DOHH2 (cell line): ENCODE results near the gene SLC17A1.

Experiments
- H3F3A ChIP-seq: fragments of 200-600 bp; sonication (generic), shearing (Covaris generic); 2 replicates; pipeline ENCODE4 v1.6.0; 2016; ENCODE audit warnings: antibody characterized with exemption, mild to moderate bottlenecking; ENCODE audit not compliant: control insufficient read depth, insufficient read depth
- H3K27ac ChIP-seq: fragments of 200-600 bp; sonication (generic); 2 replicates; pipeline ENCODE4 v1.5.1; 2014; ENCODE audit warnings: low read depth, mild to moderate bottlenecking, low read length, moderate library complexity
- H3K27me3 ChIP-seq: fragments of 200-600 bp; sonication (generic); 2 replicates; pipeline ENCODE4 v1.6.1; 2014; ENCODE audit warnings: mild to moderate bottlenecking, low read length, mixed read lengths; ENCODE audit not compliant: control insufficient read depth
- H3K36me3 ChIP-seq: fragments of 200-600 bp; sonication (generic); 2 replicates; pipeline ENCODE4 v1.6.1; 2014; ENCODE audit warnings: mild to moderate bottlenecking, low read length, moderate library complexity, mixed read lengths; ENCODE audit not compliant: control insufficient read depth
- H3K4me1 ChIP-seq: fragments of 200-600 bp; sonication (generic); 2 replicates; pipeline ENCODE4 v1.6.1; 2014; ENCODE audit warnings: mild to moderate bottlenecking, low read length, mixed read lengths; ENCODE audit not compliant: control insufficient read depth
- H3K4me2 ChIP-seq: fragments of 200-600 bp; sonication (generic); 2 replicates; pipeline ENCODE4 v1.6.0; 2014; ENCODE audit warnings: mild to moderate bottlenecking, low read length, moderate library complexity
- H3K4me3 ChIP-seq: fragments of 200-600 bp; sonication (generic); 2 replicates; pipeline ENCODE4 v1.5.1; 2014; ENCODE audit warnings: mild to moderate bottlenecking, low read length, mixed read lengths
- H3K79me2 ChIP-seq: fragments of 200-600 bp; sonication (generic); 2 replicates; pipeline ENCODE4 v1.6.1; 2014; ENCODE audit warnings: mild to moderate bottlenecking, low read length, mixed read lengths; ENCODE audit not compliant: control insufficient read depth
- H3K9me2 ChIP-seq: fragments of 200-600 bp; sonication (generic); replicated peaks from 2 replicates; pipeline ENCODE4 v1.6.1; 2014; ENCODE audit warnings: mild to moderate bottlenecking, low read length, mixed read lengths; ENCODE audit not compliant: control insufficient read depth
- H3K9me3 ChIP-seq: fragments of 200-600 bp; sonication (generic); 2 replicates; pipeline ENCODE4 v1.6.1; 2014; ENCODE audit warnings: antibody characterized with exemption, low read length, mixed read lengths; ENCODE audit not compliant: control insufficient read depth, insufficient read depth
- H4K20me1 ChIP-seq: fragments of 200-600 bp; sonication (generic); 2 replicates; pipeline ENCODE4 v1.6.0; 2014; ENCODE audit warnings: low read depth, mild to moderate bottlenecking, antibody characterized with exemption, low read length, moderate library complexity; ENCODE audit not compliant: control insufficient read depth, insufficient read depth
- EZH2phosphoT487 ChIP-seq: fragments of 200-600 bp; sonication (generic); IDR thresholded peaks from 2 replicates; pipeline ENCODE4 v1.6.1; 2017; ENCODE audit warnings: borderline replicate concordance, mild to moderate bottlenecking, antibody characterized with exemption, low read length, moderate library complexity, mixed read lengths
- TF ChIP-seq, protein P1 (sequence below): fragments of 200-600 bp; sonication (generic); IDR thresholded peaks from one replicate; pipeline ENCODE4 v1.5.1; 2014; ENCODE audit warnings: antibody characterized with exemption, mild to moderate bottlenecking, low read depth, low read length; ENCODE audit not compliant: poor library complexity, severe bottlenecking

SLC17A1 gene

DNA sequence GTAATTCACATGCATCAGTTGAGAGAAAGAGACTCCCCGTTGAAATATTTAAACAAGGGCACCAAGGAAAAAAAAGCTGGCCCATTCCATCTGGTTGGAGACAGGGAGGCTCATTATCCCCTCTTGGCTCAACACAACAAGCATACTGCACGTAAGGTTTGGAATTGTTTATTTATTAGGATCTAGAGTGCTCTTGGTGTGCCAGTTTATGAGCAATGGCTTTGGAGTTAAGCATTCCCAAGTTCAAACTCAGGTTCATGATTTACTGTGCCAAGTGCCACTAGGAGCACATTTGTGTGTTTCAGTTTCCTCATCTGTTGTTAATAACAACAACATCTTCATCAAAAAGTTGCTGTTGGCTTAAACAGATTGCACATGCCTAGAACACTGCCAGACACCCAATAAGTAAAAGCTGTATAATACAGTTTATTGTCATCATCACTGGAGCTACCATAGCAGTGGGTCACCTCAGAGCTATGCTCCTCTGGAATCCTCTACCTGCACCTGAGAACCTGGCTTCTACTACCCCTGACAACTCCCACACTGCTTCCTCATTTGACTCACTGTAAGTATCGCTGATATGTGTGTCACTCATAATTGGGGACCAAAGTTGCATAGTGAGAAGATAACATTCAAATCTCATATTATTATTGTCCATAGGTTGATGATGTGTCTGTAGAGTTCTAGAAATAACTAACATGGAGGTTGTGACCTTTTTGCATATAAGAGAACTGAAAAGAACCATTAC, 36.8 kb upstream of the SLC17A1 start:
- H3F3A ChIP-seq = no peaks in the 10 kb centered on the region
- no peak overlapping the region for H3K27ac ChIP-seq
- no peaks in the 10 kb centered on the region for H4K20me1 ChIP-seq
- no peaks in the 10 kb centered on the region for H3K9me3 ChIP-seq
- no peak overlapping the region for H3K4me3 ChIP-seq
- H3K4me2 ChIP-seq = no peak overlapping the region
- no peaks in the 10 kb centered on the region for H3K79me2 ChIP-seq
- H3K9me2 ChIP-seq = no peaks in the 10 kb centered on the region
- H3K4me1 ChIP-seq = no peaks in the 10 kb centered on the region
- no peaks in the 10 kb centered on the region for H3K36me3 ChIP-seq
- TF ChIP-seq, protein P1, sequence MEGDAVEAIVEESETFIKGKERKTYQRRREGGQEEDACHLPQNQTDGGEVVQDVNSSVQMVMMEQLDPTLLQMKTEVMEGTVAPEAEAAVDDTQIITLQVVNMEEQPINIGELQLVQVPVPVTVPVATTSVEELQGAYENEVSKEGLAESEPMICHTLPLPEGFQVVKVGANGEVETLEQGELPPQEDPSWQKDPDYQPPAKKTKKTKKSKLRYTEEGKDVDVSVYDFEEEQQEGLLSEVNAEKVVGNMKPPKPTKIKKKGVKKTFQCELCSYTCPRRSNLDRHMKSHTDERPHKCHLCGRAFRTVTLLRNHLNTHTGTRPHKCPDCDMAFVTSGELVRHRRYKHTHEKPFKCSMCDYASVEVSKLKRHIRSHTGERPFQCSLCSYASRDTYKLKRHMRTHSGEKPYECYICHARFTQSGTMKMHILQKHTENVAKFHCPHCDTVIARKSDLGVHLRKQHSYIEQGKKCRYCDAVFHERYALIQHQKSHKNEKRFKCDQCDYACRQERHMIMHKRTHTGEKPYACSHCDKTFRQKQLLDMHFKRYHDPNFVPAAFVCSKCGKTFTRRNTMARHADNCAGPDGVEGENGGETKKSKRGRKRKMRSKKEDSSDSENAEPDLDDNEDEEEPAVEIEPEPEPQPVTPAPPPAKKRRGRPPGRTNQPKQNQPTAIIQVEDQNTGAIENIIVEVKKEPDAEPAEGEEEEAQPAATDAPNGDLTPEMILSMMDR = no peak
- TF ChIP-seq EZH2phosphoT487 = no peak
- H3K27me3 ChIP-seq = peaks cover 4% of the 10 kb centered on the region

GRCh38 chr6:25866011-25866410, 34.2 kb upstream of the SLC17A1 start:
- no peak overlapping the region for H3K27ac ChIP-seq
- no peaks in the 10 kb centered on the region for H3K9me3 ChIP-seq
- H3K36me3 ChIP-seq = no peaks in the 10 kb centered on the region
- H3K4me1 ChIP-seq = no peaks in the 10 kb centered on the region
- H3K79me2 ChIP-seq = no peaks in the 10 kb centered on the region
- H4K20me1 ChIP-seq = no peaks in the 10 kb centered on the region
- H3F3A ChIP-seq = no peaks in the 10 kb centered on the region
- TF ChIP-seq EZH2phosphoT487 = no peak
- TF ChIP-seq, protein P1 = no peak
- no peak overlapping the region for H3K4me2 ChIP-seq
- peaks cover 4% of the 10 kb centered on the region for H3K27me3 ChIP-seq
- no peak overlapping the region for H3K4me3 ChIP-seq
- no peaks in the 10 kb centered on the region for H3K9me2 ChIP-seq

DNA sequence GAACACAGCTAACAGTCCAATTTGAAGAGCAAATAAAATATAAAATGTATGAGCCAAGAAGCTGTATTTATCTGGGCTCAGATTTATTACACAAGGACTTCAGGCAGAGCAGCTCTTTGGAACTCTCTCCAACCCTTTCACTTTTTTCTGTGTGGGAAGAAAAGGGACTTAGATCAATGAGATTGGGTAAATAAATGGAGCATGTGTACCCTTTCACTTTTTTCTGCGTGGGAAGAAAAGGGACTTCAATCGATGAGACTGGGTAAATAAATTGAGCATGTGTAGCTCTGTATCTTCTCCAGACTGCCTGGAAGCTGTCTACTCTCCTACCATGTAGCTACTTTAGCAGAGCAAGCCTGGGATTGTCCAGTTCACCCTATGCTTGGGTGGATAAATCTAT, 31.5 kb upstream of the SLC17A1 start:
- H3K9me2 ChIP-seq = no peaks in the 10 kb centered on the region
- no peaks in the 10 kb centered on the region for H3F3A ChIP-seq
- no peak overlapping the region for H3K27ac ChIP-seq
- H3K4me1 ChIP-seq = no peaks in the 10 kb centered on the region
- H4K20me1 ChIP-seq = no peaks in the 10 kb centered on the region
- H3K9me3 ChIP-seq = no peaks in the 10 kb centered on the region
- H3K4me3 ChIP-seq = no peak overlapping the region
- H3K36me3 ChIP-seq = no peaks in the 10 kb centered on the region
- TF ChIP-seq EZH2phosphoT487 = no peak
- TF ChIP-seq, protein P1 = no peak
- no peak overlapping the region for H3K4me2 ChIP-seq
- no peaks in the 10 kb centered on the region for H3K79me2 ChIP-seq
- H3K27me3 ChIP-seq = peaks cover 7% of the 10 kb centered on the region
